WTC11 (cell line): Measurements from ENCODE around the gene ACMSD.
"Not testable (repeated sequence)": the region's sequence is repeated elsewhere in the genome, so short reads cannot be mapped to it uniquely, and the experiment has no call there.

ENCODE experiments used
- AR ChIP-seq: fragments of 250-450 bp; sonication (Bioruptor Pico); IDR thresholded peaks from 2 replicates; pipeline ENCODE4 v1.9.0; 2021; ENCODE audit warnings: mild to moderate bottlenecking
- CTCF ChIP-seq: fragments of 200-600 bp; IDR thresholded peaks from 2 replicates; pipeline ENCODE4 v1.8.0; 2022; ENCODE audit warnings: antibody characterized with exemption
- ELF4 ChIP-seq: sonication (generic); formaldehyde crosslinking; IDR thresholded peaks from 2 replicates; pipeline ENCODE4 v1.8.1; 2022; ENCODE audit warnings: low read depth, mild to moderate bottlenecking, moderate library complexity, missing genetic modification reagents
- ESRRA ChIP-seq: sonication (generic); formaldehyde crosslinking; IDR thresholded peaks from 2 replicates; pipeline ENCODE4 v1.8.1; 2022; ENCODE audit warnings: mild to moderate bottlenecking, missing genetic modification reagents, borderline replicate concordance
- FOXJ3 ChIP-seq: sonication (generic); formaldehyde crosslinking; IDR thresholded peaks from 2 replicates; pipeline ENCODE4 v1.9.0; 2021; ENCODE audit warnings: missing genetic modification reagents, mild to moderate bottlenecking, borderline replicate concordance
- FOXP4 ChIP-seq: sonication (generic); formaldehyde crosslinking; IDR thresholded peaks from 2 replicates; pipeline ENCODE4 v1.8.0; 2022; ENCODE audit warnings: mild to moderate bottlenecking, missing genetic modification reagents
- MYBL2 ChIP-seq: sonication (generic); formaldehyde crosslinking; IDR thresholded peaks from 2 replicates; pipeline ENCODE4 v1.8.1; 2023; ENCODE audit warnings: mild to moderate bottlenecking, moderate library complexity, missing genetic modification reagents
- TCF7 ChIP-seq: sonication (generic); formaldehyde crosslinking; IDR thresholded peaks from 2 replicates; pipeline ENCODE4 v1.8.0; 2022; ENCODE audit warnings: mild to moderate bottlenecking, low read depth, missing genetic modification reagents, moderate library complexity
- TEAD4 ChIP-seq: sonication (generic); formaldehyde crosslinking; IDR thresholded peaks from 2 replicates; pipeline ENCODE4 v1.8.0; 2022; ENCODE audit warnings: mild to moderate bottlenecking, missing genetic modification reagents
- TF ChIP-seq, protein P1 (sequence below): sonication (generic); formaldehyde crosslinking; conservative IDR thresholded peaks from 2 replicates; pipeline ENCODE4 v1.8.1; 2023; ENCODE audit warnings: mild to moderate bottlenecking, low read depth, missing genetic modification reagents, moderate library complexity
- TF ChIP-seq, protein P2 (sequence below): sonication (generic); formaldehyde crosslinking; IDR thresholded peaks from 2 replicates; pipeline ENCODE4 v1.8.1; 2023; ENCODE audit warnings: mild to moderate bottlenecking, missing genetic modification reagents, borderline replicate concordance

DNA sequence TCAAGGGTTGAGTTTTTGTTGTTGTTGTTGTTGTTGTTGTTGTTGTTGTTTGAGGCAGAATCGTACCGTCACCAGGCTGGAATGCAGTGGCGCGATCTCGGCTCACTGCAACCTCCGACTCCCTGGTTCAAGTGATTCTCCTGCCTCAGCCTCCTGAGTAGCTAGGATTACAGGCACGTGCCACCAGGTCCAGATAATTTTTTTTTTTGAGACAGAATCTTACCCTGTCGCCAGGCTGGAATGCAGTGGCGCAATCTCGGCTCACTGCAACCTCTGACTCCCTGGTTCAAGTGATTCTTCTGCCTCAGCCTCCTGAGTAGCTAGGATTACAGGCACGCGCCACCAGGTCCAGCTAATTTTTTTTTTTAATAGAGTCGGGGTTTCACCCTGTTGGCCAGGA lies 65.3 kb downstream of the ACMSD start:
- not testable (repeated sequence) for TF ChIP-seq MYBL2 (CRISPR knock-in tag); CTCF; FOXP4 (CRISPR knock-in tag); ESRRA; AR; TEAD4 (CRISPR knock-in tag); ELF4; FOXJ3; TCF7 (CRISPR knock-in tag)
- TF ChIP-seq, protein P1, sequence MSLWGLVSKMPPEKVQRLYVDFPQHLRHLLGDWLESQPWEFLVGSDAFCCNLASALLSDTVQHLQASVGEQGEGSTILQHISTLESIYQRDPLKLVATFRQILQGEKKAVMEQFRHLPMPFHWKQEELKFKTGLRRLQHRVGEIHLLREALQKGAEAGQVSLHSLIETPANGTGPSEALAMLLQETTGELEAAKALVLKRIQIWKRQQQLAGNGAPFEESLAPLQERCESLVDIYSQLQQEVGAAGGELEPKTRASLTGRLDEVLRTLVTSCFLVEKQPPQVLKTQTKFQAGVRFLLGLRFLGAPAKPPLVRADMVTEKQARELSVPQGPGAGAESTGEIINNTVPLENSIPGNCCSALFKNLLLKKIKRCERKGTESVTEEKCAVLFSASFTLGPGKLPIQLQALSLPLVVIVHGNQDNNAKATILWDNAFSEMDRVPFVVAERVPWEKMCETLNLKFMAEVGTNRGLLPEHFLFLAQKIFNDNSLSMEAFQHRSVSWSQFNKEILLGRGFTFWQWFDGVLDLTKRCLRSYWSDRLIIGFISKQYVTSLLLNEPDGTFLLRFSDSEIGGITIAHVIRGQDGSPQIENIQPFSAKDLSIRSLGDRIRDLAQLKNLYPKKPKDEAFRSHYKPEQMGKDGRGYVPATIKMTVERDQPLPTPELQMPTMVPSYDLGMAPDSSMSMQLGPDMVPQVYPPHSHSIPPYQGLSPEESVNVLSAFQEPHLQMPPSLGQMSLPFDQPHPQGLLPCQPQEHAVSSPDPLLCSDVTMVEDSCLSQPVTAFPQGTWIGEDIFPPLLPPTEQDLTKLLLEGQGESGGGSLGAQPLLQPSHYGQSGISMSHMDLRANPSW (CRISPR knock-in tag): not testable (repeated sequence)
- TF ChIP-seq, protein P2, sequence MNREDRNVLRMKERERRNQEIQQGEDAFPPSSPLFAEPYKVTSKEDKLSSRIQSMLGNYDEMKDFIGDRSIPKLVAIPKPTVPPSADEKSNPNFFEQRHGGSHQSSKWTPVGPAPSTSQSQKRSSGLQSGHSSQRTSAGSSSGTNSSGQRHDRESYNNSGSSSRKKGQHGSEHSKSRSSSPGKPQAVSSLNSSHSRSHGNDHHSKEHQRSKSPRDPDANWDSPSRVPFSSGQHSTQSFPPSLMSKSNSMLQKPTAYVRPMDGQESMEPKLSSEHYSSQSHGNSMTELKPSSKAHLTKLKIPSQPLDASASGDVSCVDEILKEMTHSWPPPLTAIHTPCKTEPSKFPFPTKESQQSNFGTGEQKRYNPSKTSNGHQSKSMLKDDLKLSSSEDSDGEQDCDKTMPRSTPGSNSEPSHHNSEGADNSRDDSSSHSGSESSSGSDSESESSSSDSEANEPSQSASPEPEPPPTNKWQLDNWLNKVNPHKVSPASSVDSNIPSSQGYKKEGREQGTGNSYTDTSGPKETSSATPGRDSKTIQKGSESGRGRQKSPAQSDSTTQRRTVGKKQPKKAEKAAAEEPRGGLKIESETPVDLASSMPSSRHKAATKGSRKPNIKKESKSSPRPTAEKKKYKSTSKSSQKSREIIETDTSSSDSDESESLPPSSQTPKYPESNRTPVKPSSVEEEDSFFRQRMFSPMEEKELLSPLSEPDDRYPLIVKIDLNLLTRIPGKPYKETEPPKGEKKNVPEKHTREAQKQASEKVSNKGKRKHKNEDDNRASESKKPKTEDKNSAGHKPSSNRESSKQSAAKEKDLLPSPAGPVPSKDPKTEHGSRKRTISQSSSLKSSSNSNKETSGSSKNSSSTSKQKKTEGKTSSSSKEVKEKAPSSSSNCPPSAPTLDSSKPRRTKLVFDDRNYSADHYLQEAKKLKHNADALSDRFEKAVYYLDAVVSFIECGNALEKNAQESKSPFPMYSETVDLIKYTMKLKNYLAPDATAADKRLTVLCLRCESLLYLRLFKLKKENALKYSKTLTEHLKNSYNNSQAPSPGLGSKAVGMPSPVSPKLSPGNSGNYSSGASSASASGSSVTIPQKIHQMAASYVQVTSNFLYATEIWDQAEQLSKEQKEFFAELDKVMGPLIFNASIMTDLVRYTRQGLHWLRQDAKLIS (CRISPR knock-in tag): not testable (repeated sequence)
